Measurements from ENCODE around the gene CPLX4. TPM values are rescaled to one million over a fixed set of nuclear protein-coding genes. Genes with fewer than 3 reads are reported as not detected.
A peak's percentile ranks its signal among the peaks of the same experiment; 100 is the strongest.

CPLX4 gene
- total RNA-seq: not detected
- long read RNA-seq: 0 reads

GRCh38 chr18:59318460-59319050 is at the start of gene CPLX4:
TSS of gene CPLX4 (minus strand) at chr18:59318649. CDS start at chr18:59318462, 187 bp downstream.
- DNase-seq (ENCODE audit: missing footprints): no peak
- intact Hi-C loops (cut with DNase I): no loop called here
- ATAC-seq: no peak

GRCh38 chr18:59360381-59360780 is 41.9 kb upstream of the CPLX4 start:
- intact Hi-C loops (cut with DNase I): no loop called here
- ATAC-seq: no peak
- no peak for DNase-seq (ENCODE audit: missing footprints)

- intact Hi-C loops (cut with DNase I): no loop called here
Measured at GRCh38 chr18:59359576-59359952, 41.1 kb upstream of the CPLX4 start.

GRCh38 chr18:59358712-59359575 is 40.5 kb upstream of the CPLX4 start, which contains the start of gene LMAN1:
TSS of gene LMAN1 (minus strand) at chr18:59359265. CDS start at chr18:59359244, 21 bp downstream.
- peak; percentile 100 for ATAC-seq
- intact Hi-C loops (cut with DNase I): no loop called here

More at GRCh38 chr18:59359576-59359952, 41.1 kb upstream of the CPLX4 start:
- DNase-seq (ENCODE audit: missing footprints) (no peak), ATAC-seq (peak; percentile 2)

GRCh38 chr18:59358414-59358711 is 39.9 kb upstream of the CPLX4 start:
- intact Hi-C loops (cut with DNase I): no loop called here
- DNase-seq (ENCODE audit: missing footprints): no peak
- no peak for ATAC-seq

More at GRCh38 chr18:59358712-59359575, 40.5 kb upstream of the CPLX4 start, which contains the start of gene LMAN1:
- peak; percentile 97 for DNase-seq (ENCODE audit: missing footprints)

GRCh38 chr18:59357928-59358327 is 39.5 kb upstream of the CPLX4 start:
- intact Hi-C loops (cut with DNase I): no loop called here
- DNase-seq (ENCODE audit: missing footprints) (no peak), ATAC-seq (no peak)

GRCh38 chr18:59354731-59355130 is 36.3 kb upstream of the CPLX4 start:
- intact Hi-C loops (cut with DNase I): no loop called here
- no peak for ATAC-seq
- no peak for DNase-seq (ENCODE audit: missing footprints)

GRCh38 chr18:59353079-59353680 is 34.7 kb upstream of the CPLX4 start:
- DNase-seq (ENCODE audit: missing footprints): no peak
- intact Hi-C loops (cut with DNase I): no loop called here

GRCh38 chr18:59352250-59352855 is 33.9 kb upstream of the CPLX4 start:
- intact Hi-C loops (cut with DNase I): no loop called here
- DNase-seq (ENCODE audit: missing footprints): no peak
- ATAC-seq: no peak

More at GRCh38 chr18:59353079-59353680, 34.7 kb upstream of the CPLX4 start:
- no peak for ATAC-seq

- intact Hi-C loops (cut with DNase I): no loop called here
- ATAC-seq (no peak), DNase-seq (ENCODE audit: missing footprints) (no peak)
Measured at GRCh38 chr18:59345556-59345955, 27.1 kb upstream of the CPLX4 start.

GRCh38 chr18:59344996-59345395 is 26.5 kb upstream of the CPLX4 start:
- no peak for ATAC-seq
- intact Hi-C loops (cut with DNase I): no loop called here
- DNase-seq (ENCODE audit: missing footprints): no peak

- ATAC-seq (no peak), DNase-seq (ENCODE audit: missing footprints) (no peak)
- intact Hi-C loops (cut with DNase I): no loop called here
Measured at GRCh38 chr18:59343926-59344325, 25.5 kb upstream of the CPLX4 start.

- ATAC-seq (no peak), DNase-seq (ENCODE audit: missing footprints) (no peak)
- intact Hi-C loops (cut with DNase I): no loop called here
Measured at GRCh38 chr18:59340817-59341216, 22.4 kb upstream of the CPLX4 start.

- intact Hi-C loops (cut with DNase I): no loop called here
- DNase-seq (ENCODE audit: missing footprints): no peak
Measured at GRCh38 chr18:59340312-59340711, 21.9 kb upstream of the CPLX4 start.

GRCh38 chr18:59332986-59333385 is 14.5 kb upstream of the CPLX4 start:
- intact Hi-C loops (cut with DNase I): no loop called here
- ATAC-seq: no peak
- no peak for DNase-seq (ENCODE audit: missing footprints)

More at GRCh38 chr18:59340312-59340711, 21.9 kb upstream of the CPLX4 start:
- ATAC-seq: no peak

GRCh38 chr18:59328683-59329082 is 10.2 kb upstream of the CPLX4 start:
- intact Hi-C loops (cut with DNase I): no loop called here
- ATAC-seq (no peak), DNase-seq (ENCODE audit: missing footprints) (no peak)

- DNase-seq (ENCODE audit: missing footprints) (no peak), ATAC-seq (no peak)
- intact Hi-C loops (cut with DNase I): no loop called here
Measured at GRCh38 chr18:59325965-59326364, 7.5 kb upstream of the CPLX4 start.

GRCh38 chr18:59324623-59324971 is 6.1 kb upstream of the CPLX4 start:
- ATAC-seq (no peak), DNase-seq (ENCODE audit: missing footprints) (no peak)
- intact Hi-C loops (cut with DNase I): no loop called here

- ATAC-seq (no peak), DNase-seq (ENCODE audit: missing footprints) (no peak)
- intact Hi-C loops (cut with DNase I): no loop called here
Measured at GRCh38 chr18:59323931-59324622, 5.6 kb upstream of the CPLX4 start.
